ENCODE measurements around the gene CACNA1C.

CACNA1C gene

GRCh38 chr12:2583091-2583497 is 530.3 kb downstream of the CACNA1C start:
- Histone ChIP-seq H3K4me3 (IDR thresholded peaks at IDR 0.05; ENCODE audit: insufficient read depth, low read depth, low read length) (no peak overlapping the region), H3K79me2 (ENCODE audit: insufficient read depth, low read depth) (no peaks in the 10 kb centered on the region), H2AFZ (ENCODE audit: low read depth) (peak overlapping the region; percentile 52; the same call in 1 of the 2 replicates), H3K4me1 (ENCODE audit: low read depth, poor library complexity, severe bottlenecking) (peaks cover 4% of the 10 kb centered on the region), H3K27me3 (ENCODE audit: insufficient read depth, low read depth) (peaks cover 4% of the 10 kb centered on the region; the same call in 1 of the 2 replicates), H3K27ac (no peak overlapping the region), H3K4me2 (peak overlapping the region; percentile 25; the same call in 1 of the 2 replicates), H3K36me3 (ENCODE audit: insufficient read depth) (no peaks in the 10 kb centered on the region), H4K20me1 (ENCODE audit: insufficient read depth) (no peaks in the 10 kb centered on the region), H3K9ac (no peak overlapping the region)
- peak; percentile 67 for TF ChIP-seq CTCF (conservative IDR thresholded peaks at IDR 0.05; ENCODE audit: low read depth, low read length)

GRCh38 chr12:2583642-2584401 is 531.0 kb downstream of the CACNA1C start:
- Histone ChIP-seq H3K4me1 (ENCODE audit: low read depth, poor library complexity, severe bottlenecking) (peaks cover 4% of the 10 kb centered on the region), H3K36me3 (ENCODE audit: insufficient read depth) (no peaks in the 10 kb centered on the region), H3K4me3 (IDR thresholded peaks at IDR 0.05; ENCODE audit: insufficient read depth, low read depth, low read length) (no peak overlapping the region), H2AFZ (ENCODE audit: low read depth) (peak overlapping the region; percentile 52; the same call in 1 of the 2 replicates), H3K27me3 (ENCODE audit: insufficient read depth, low read depth) (peaks cover 4% of the 10 kb centered on the region; the same call in 1 of the 2 replicates), H4K20me1 (ENCODE audit: insufficient read depth) (no peaks in the 10 kb centered on the region), H3K79me2 (ENCODE audit: insufficient read depth, low read depth) (no peaks in the 10 kb centered on the region), H3K9ac (no peak overlapping the region), H3K4me2 (0 out of 2 replicates have a peak overlapping the region, but pooled peaks have one; percentile 25), H3K27ac (no peak overlapping the region)
- no peak for TF ChIP-seq CTCF (conservative IDR thresholded peaks at IDR 0.05; ENCODE audit: low read depth, low read length)

- Histone ChIP-seq H3K27ac (no peak overlapping the region), H3K36me3 (ENCODE audit: insufficient read depth) (no peaks in the 10 kb centered on the region), H3K4me2 (no peak overlapping the region)
Measured at GRCh38 chr12:2586156-2587038, 533.6 kb downstream of the CACNA1C start.

More at GRCh38 chr12:2586156-2587038, 533.6 kb downstream of the CACNA1C start:
- TF ChIP-seq CTCF (conservative IDR thresholded peaks at IDR 0.05; ENCODE audit: low read depth, low read length), result no peak
- H2AFZ ChIP-seq (ENCODE audit: low read depth), result no peak overlapping the region
- no peak overlapping the region for H3K4me3 ChIP-seq (IDR thresholded peaks at IDR 0.05; ENCODE audit: insufficient read depth, low read depth, low read length)
- H3K9ac ChIP-seq, result no peak overlapping the region
- peaks cover 4% of the 10 kb centered on the region for H3K4me1 ChIP-seq (ENCODE audit: low read depth, poor library complexity, severe bottlenecking)
- no peaks in the 10 kb centered on the region for H3K79me2 ChIP-seq (ENCODE audit: insufficient read depth, low read depth)
- peaks cover 4% of the 10 kb centered on the region; the same call in 1 of the 2 replicates for H3K27me3 ChIP-seq (ENCODE audit: insufficient read depth, low read depth)
- no peaks in the 10 kb centered on the region for H4K20me1 ChIP-seq (ENCODE audit: insufficient read depth)
